PC-3 (cell line): ENCODE measurements around the gene NFKB2.

Source experiments
- CTCF ChIP-seq: fragments of 300-600 bp; sonication (generic); conservative IDR thresholded peaks from 2 replicates; pipeline ENCODE4 v1.5.1; 2017; ENCODE audit warnings: antibody characterized with exemption, low read depth, mild to moderate bottlenecking, low read length
- EZH2 ChIP-seq: fragments of 300-600 bp; sonication (generic); IDR thresholded peaks from one replicate; pipeline ENCODE4 v1.6.1; 2017; ENCODE audit warnings: antibody characterized with exemption, mild to moderate bottlenecking, low read length; ENCODE audit not compliant: unreplicated experiment
- EZH2phosphoT487 ChIP-seq: fragments of 300-600 bp; sonication (generic); IDR thresholded peaks from 2 replicates; pipeline ENCODE4 v1.6.1; 2018; ENCODE audit warnings: mild to moderate bottlenecking, antibody characterized with exemption, low read length, borderline replicate concordance

DNA sequence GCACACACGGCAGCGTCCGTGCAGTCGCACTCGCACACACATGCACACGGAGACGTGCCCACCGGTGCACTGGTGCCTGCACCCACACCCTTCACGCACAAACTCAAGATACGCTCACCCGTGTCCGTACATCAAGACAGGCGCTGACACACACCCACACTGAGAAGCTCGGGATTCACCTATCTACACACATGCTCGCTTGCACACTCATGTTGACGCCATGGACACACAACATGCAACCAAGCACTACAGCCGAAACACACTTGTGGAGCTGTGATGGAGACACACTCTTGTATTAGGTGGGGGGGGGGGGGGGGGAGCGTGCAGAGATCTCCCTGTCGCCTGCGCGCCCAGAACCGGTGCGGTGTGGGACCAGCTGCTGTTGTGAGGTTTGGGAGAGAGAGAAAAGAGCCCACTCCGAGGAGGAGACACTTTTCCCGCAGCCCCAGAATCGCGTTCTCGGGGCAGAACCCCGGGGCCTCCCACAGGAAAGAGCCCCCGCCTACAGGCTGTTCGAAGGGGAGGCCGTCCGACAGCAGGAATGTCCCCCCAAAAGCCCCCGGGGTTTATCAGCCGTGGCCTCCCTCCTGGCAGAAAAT lies 605 bp upstream of the NFKB2 start:
- TF ChIP-seq CTCF (no peak), EZH2 (no peak), EZH2phosphoT487 (no peak)
